K562 (cell line): Measurements from ENCODE around the gene SAMD8. TPM values are rescaled to one million over a fixed set of nuclear protein-coding genes. Genes with fewer than 3 reads are reported as not detected.

Source experiments
- ETV1 ChIP-seq: fragments of 450-650 bp; conservative IDR thresholded peaks from 2 replicates; pipeline ENCODE4 v1.6.1; 2016; ENCODE audit warnings: missing genetic modification characterization, control low read depth, low read depth, missing compliant biosample characterization
- RB1 ChIP-seq: fragments of 450-650 bp; IDR thresholded peaks from 2 replicates; pipeline ENCODE4 v1.6.1; 2017; ENCODE audit warnings: low read depth, mild to moderate bottlenecking
- polyA plus RNA-seq, 8 experiments: library from polyadenylated mRNA; depleted of rRNA in 4 of 8; stranded (reverse) in 5 of 8; unstranded in 3 of 8; fragments of >200 nt; fragmentation: Nextera tagmentation in 2 of 8; fragmentation: Illumina TruSeq in 1 of 8; extraction: Ambion mirVana in 2 of 8; extraction: Trizol in 1 of 8; gene quantifications; 2 replicates each; pipeline versions ENCODE4 v1.2.1 to v1.2.3, GENCODE V29; 2011 to 2014; ENCODE audit warnings: inconsistent platforms in 1 of 8, missing spikeins in 1 of 8
- total RNA-seq, 7 experiments: library from RNA; depleted of rRNA in 6 of 7; stranded (reverse); fragments of >200 nt in 6 of 7; fragmentation: Illumina TruSeq in 2 of 7; extraction: Trizol in 2 of 7; gene quantifications; 2 replicates each; pipeline versions ENCODE4 v1.2.1 to v1.2.3, GENCODE V29; 2011 to 2021; ENCODE audit warnings: low replicate concordance in 1 of 7
- TF ChIP-seq, protein P1 (sequence below), 2 experiments: fragments of 450-650 bp in 1 of 2; sonication (generic) in 1 of 2; formaldehyde crosslinking in 1 of 2; IDR thresholded peaks; 2 replicates each; pipeline versions ENCODE4 v1.7.1 to v1.9.0; 2016 to 2022; ENCODE audit warnings: inconsistent platforms in 1 of 2, mild to moderate bottlenecking in 1 of 2, missing genetic modification reagents in 1 of 2
- TF ChIP-seq, protein P2 (sequence below): sonication (generic); formaldehyde crosslinking; IDR thresholded peaks from 2 replicates; pipeline ENCODE4 v1.4.0; 2020; ENCODE audit warnings: mild to moderate bottlenecking, missing genetic modification reagents

Gene SAMD8
- total and polyA plus RNA-seq, 9 of the 15 experiments (the other 6 are each of a cell fraction or from before 2014, with no cell fraction given), result 2.7 to 16.1 (median 6.2) TPM

DNA sequence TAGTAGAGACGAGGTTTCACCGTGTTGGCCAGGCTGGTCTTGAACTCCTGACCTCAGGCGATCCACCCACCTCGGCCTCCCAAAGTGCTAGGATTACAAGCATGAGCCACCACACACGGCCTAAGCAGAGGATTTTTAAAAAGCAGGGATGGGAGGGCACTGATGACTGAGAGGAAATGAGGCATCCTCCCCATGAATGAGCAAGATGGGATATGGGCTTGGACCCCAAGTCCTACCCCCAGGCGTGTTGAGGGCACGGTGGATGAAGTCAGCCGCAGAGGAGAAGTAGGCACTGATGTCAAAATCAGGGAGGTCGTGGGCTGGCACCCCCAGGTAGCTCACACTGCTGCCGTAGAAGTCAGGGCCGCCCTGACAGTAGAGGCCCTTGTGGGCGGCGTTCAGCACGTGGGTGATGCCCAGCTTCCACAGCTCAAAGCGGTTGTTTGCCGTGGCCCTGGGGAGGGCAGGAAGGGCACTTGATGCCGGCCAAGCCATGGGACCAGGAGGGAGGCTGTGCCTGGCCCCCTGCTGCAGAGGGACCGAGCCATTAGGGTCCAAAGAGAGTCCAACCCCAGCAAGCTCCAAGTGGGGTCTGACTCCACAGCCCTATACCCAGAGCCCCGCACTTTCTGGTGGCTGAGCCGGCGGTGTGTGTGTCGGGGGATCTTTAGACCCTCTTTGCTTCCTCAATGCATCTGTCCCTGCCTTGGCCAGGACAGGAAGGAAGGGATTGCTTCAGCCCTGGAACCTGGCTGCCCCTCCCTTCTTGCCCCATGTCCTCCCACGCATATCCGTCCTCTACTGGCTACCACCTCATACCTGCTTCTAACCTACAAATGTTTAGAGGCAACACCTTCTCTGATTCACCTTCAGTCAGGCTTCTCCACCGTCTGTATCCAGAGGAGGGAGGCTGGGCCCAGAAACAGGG, 3.4 kb upstream of the SAMD8 start (continued):
- TF ChIP-seq, protein P1, sequence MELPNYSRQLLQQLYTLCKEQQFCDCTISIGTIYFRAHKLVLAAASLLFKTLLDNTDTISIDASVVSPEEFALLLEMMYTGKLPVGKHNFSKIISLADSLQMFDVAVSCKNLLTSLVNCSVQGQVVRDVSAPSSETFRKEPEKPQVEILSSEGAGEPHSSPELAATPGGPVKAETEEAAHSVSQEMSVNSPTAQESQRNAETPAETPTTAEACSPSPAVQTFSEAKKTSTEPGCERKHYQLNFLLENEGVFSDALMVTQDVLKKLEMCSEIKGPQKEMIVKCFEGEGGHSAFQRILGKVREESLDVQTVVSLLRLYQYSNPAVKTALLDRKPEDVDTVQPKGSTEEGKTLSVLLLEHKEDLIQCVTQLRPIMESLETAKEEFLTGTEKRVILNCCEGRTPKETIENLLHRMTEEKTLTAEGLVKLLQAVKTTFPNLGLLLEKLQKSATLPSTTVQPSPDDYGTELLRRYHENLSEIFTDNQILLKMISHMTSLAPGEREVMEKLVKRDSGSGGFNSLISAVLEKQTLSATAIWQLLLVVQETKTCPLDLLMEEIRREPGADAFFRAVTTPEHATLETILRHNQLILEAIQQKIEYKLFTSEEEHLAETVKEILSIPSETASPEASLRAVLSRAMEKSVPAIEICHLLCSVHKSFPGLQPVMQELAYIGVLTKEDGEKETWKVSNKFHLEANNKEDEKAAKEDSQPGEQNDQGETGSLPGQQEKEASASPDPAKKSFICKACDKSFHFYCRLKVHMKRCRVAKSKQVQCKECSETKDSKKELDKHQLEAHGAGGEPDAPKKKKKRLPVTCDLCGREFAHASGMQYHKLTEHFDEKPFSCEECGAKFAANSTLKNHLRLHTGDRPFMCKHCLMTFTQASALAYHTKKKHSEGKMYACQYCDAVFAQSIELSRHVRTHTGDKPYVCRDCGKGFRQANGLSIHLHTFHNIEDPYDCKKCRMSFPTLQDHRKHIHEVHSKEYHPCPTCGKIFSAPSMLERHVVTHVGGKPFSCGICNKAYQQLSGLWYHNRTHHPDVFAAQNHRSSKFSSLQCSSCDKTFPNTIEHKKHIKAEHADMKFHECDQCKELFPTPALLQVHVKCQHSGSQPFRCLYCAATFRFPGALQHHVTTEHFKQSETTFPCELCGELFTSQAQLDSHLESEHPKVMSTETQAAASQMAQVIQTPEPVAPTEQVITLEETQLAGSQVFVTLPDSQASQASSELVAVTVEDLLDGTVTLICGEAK (IDR thresholded peaks at IDR 0.05), result peak; percentile 12; the same call in 1 of the 2 replicates
- TF ChIP-seq, protein P1 (CRISPR knock-in tag; IDR thresholded peaks at IDR 0.05), result no peak
- 0 out of 2 replicates have a peak, but pooled peaks have one; percentile 16 for TF ChIP-seq RB1
- TF ChIP-seq, protein P2, sequence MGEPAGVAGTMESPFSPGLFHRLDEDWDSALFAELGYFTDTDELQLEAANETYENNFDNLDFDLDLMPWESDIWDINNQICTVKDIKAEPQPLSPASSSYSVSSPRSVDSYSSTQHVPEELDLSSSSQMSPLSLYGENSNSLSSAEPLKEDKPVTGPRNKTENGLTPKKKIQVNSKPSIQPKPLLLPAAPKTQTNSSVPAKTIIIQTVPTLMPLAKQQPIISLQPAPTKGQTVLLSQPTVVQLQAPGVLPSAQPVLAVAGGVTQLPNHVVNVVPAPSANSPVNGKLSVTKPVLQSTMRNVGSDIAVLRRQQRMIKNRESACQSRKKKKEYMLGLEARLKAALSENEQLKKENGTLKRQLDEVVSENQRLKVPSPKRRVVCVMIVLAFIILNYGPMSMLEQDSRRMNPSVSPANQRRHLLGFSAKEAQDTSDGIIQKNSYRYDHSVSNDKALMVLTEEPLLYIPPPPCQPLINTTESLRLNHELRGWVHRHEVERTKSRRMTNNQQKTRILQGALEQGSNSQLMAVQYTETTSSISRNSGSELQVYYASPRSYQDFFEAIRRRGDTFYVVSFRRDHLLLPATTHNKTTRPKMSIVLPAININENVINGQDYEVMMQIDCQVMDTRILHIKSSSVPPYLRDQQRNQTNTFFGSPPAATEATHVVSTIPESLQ, result 0 out of 2 replicates have a peak, but pooled peaks have one; percentile 80
- peak; percentile 62 for TF ChIP-seq ETV1 (tag)
